OCI-LY7 (cell line): ENCODE data around the gene BICD2.

Source experiments
- EZH2phosphoT487 ChIP-seq: fragments of 200-600 bp; sonication (generic); IDR thresholded peaks from 2 replicates; pipeline ENCODE4 v1.6.1; 2018; ENCODE audit warnings: low read depth, borderline replicate concordance, mild to moderate bottlenecking, mixed run types, antibody characterized with exemption, low read length, moderate library complexity, mixed read lengths
- TF ChIP-seq, protein P1 (sequence below): fragments of 200-600 bp; sonication (generic); conservative IDR thresholded peaks from 2 replicates; pipeline ENCODE4 v1.5.1; 2014; ENCODE audit warnings: mild to moderate bottlenecking, antibody characterized with exemption, low read length, moderate library complexity, mixed read lengths

DNA sequence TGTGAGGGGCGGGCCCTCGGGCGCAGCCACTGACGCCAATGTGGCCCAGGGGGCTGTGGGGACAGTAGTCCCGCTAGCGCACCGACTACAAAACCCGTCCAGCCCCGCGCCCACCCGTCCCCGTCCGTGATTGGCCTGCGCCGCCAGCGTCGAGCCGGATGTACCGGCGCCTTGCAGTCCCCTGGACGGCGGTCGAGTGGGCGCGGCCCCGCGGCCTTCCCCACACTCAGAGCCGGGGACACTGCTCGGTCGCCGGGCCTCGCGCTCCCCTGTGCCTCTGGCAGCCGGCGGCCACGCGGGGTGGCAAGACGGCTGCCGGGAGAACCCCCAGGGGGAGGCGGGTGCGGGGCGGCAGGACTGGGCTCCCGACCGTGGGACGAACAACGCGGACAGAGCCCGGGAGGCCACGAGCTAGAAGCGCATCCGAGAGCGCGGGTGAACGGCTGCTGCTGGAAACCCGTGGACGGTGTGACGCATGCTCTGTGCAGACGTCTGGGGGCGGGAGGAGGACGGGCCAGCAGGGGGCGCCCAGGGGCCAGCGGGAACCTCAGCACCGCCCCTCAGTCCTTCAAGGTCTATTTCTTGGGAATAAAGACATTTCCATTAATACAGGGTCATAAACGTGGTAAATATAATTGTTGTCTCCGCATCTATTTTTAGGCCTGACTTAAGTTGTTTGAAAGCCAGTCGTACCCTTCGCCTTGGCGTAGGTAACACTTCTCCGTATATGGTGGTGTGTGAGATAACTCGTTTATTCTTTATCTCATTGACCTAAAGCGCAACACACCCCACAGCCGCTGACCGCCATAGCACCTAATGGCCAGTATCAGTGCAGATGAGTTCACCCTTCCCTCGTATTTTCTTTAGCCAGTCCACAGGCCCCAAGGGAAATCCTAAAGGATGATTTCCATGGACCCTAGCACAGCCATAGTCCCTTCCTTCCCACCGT lies 629 bp upstream of the BICD2 start:
- TF ChIP-seq, protein P1, sequence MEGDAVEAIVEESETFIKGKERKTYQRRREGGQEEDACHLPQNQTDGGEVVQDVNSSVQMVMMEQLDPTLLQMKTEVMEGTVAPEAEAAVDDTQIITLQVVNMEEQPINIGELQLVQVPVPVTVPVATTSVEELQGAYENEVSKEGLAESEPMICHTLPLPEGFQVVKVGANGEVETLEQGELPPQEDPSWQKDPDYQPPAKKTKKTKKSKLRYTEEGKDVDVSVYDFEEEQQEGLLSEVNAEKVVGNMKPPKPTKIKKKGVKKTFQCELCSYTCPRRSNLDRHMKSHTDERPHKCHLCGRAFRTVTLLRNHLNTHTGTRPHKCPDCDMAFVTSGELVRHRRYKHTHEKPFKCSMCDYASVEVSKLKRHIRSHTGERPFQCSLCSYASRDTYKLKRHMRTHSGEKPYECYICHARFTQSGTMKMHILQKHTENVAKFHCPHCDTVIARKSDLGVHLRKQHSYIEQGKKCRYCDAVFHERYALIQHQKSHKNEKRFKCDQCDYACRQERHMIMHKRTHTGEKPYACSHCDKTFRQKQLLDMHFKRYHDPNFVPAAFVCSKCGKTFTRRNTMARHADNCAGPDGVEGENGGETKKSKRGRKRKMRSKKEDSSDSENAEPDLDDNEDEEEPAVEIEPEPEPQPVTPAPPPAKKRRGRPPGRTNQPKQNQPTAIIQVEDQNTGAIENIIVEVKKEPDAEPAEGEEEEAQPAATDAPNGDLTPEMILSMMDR, result peak; percentile 97
- no peak for TF ChIP-seq EZH2phosphoT487
